Measurements from ENCODE around the gene FTSJ3. TPM values are rescaled to one million over a fixed set of nuclear protein-coding genes. Genes with fewer than 3 reads are reported as not detected.

The FTSJ3 gene
- total and polyA plus RNA-seq, 10 of the 15 experiments (the other 5 are each of a cell fraction or from before 2014, with no cell fraction given), result 17.2 to 79.2 (median 50.4) TPM

GRCh38 chr17:63786971-63787711 is 40.3 kb downstream of the FTSJ3 start:
- FAIRE-seq, result no peak
- Histone ChIP-seq H3K27me3 (replicated peaks in 1 of 2; ENCODE audit: control insufficient read depth in 2 of 2, insufficient read depth in 2 of 2, low read length in 1 of 2) (no peaks in the 10 kb centered on the region), H2AFZ (ENCODE audit: control insufficient read depth, low read depth, low read length) (no peak overlapping the region), H3K4me3 (no peak overlapping the region), H3K79me2 (ENCODE audit: control insufficient read depth, insufficient read depth, low read length) (peaks cover 38% of the 10 kb centered on the region), H3K9ac (ENCODE audit: control insufficient read depth, insufficient read depth, low read length) (no peak overlapping the region), H3K4me2 (ENCODE audit: control insufficient read depth, insufficient read depth) (no peak overlapping the region), H3K36me3 (ENCODE audit: control insufficient read depth in 2 of 2, insufficient read depth in 2 of 2, low read length in 1 of 2) (peaks cover 6 to 8% of the 10 kb centered on the region in 2 experiments), H3K4me1 (ENCODE audit: control insufficient read depth, insufficient read depth, low read length) (peaks cover 8% of the 10 kb centered on the region; the same call in 1 of the 2 replicates), H3K27ac (ENCODE audit: control insufficient read depth, insufficient read depth) (no peak overlapping the region), H3K9me3 (replicated peaks; ENCODE audit: control insufficient read depth, insufficient read depth, low read length) (no peaks in the 10 kb centered on the region), H4K20me1 (ENCODE audit: control insufficient read depth, insufficient read depth) (no peaks in the 10 kb centered on the region)
- DNase-seq (ENCODE audit: low read depth, low spot score), result no peak
- BruUV-seq (replicated peaks), result no TSS peak
- POLR2A ChIA-PET, result interaction anchor here (0.6 to 5.6 kb wide), 3 partner anchors 9 to 18 kb away, joined by 3 to 49 read pairs (median 4); partner anchors contain the start of genes CCDC47 and DDX42
- in situ Hi-C loops (cut with MboI) (no loop called here), intact Hi-C loops (cut with micrococcal nuclease; ENCODE audit: unreplicated experiment) (no loop called here)
- RAD21 ChIA-PET (ENCODE audit: unreplicated experiment), result interaction anchor here (0.8 kb wide), 1 partner anchor 11 kb away, joined by 3 read pairs; no protein-coding TSS in a partner anchor
- SMC1A ChIA-PET (ENCODE audit: uncharacterized antibody, unreplicated experiment), result interaction anchor here (1.0 to 1.1 kb wide), 2 partner anchors 20 to 89 kb away, joined by 3 read pairs; no protein-coding TSS in a partner anchor
- no peak for ATAC-seq
- TF ChIP-seq BRCA1 (IDR thresholded peaks at IDR 0.05; ENCODE audit: low read depth, low read length) (no peak), GATAD2B (conservative IDR thresholded peaks at IDR 0.05; ENCODE audit: low read depth) (no peak), CEBPZ (IDR thresholded peaks at IDR 0.05; ENCODE audit: low read depth, low read length) (no peak), TBL1XR1 (IDR thresholded peaks at IDR 0.05; ENCODE audit: low read depth, low read length) (no peak), RB1 (IDR thresholded peaks at IDR 0.05; ENCODE audit: borderline replicate concordance) (no peak), HCFC1 (IDR thresholded peaks at IDR 0.05; ENCODE audit: low read length) (no peak), IRF5 (IDR thresholded peaks at IDR 0.05; ENCODE audit: borderline replicate concordance) (no peak), JUNB (IDR thresholded peaks at IDR 0.05) (no peak), ZBTB40 (IDR thresholded peaks at IDR 0.05; ENCODE audit: borderline replicate concordance) (no peak), KDM1A (IDR thresholded peaks at IDR 0.05; ENCODE audit: borderline replicate concordance) (no peak), YBX1 (IDR thresholded peaks at IDR 0.05) (no peak), MEF2A (IDR thresholded peaks at IDR 0.05; ENCODE audit: insufficient read depth, low read depth, low read length) (no peak), KAT2A (conservative IDR thresholded peaks at IDR 0.05; ENCODE audit: control insufficient read depth, low read depth, low read length) (no peak), SP1 (IDR thresholded peaks at IDR 0.05; ENCODE audit: low read depth, low read length) (no peak)
- 98% methylated on average over 13 of the region's 13 CpGs for WGBS (ENCODE audit: insufficient coverage, insufficient replicate concordance, low lambda C conversion rate, missing lambda C conversion rate)
- CTCF ChIA-PET, result interaction anchor here (0.7 kb wide), 1 partner anchor 11 kb away, joined by 4 read pairs; no protein-coding TSS in a partner anchor
